Skin of body (tissue), 2 donors: ENCODE data around the gene MALT1. TPM values are rescaled to one million over a fixed set of nuclear protein-coding genes. Genes with fewer than 3 reads are reported as not detected.
A peak's percentile ranks its signal among the peaks of the same experiment; 100 is the strongest.
"Not testable (repeated sequence)": the region's sequence is repeated elsewhere in the genome, so short reads cannot be mapped to it uniquely, and the experiment has no call there.

Source experiments
- DNase-seq: peaks from one replicate; lab custom pipeline; 2025; lab: John Stamatoyannopoulos, UW
- total RNA-seq: library from RNA; depleted of rRNA; stranded (reverse); fragments of >200 nt; gene quantifications from one replicate; pipeline ENCODE4 v1.2.3, GENCODE V29; 2014

Gene MALT1
- total RNA-seq, 1 donor from 2014 or later: 26.1 TPM

DNA sequence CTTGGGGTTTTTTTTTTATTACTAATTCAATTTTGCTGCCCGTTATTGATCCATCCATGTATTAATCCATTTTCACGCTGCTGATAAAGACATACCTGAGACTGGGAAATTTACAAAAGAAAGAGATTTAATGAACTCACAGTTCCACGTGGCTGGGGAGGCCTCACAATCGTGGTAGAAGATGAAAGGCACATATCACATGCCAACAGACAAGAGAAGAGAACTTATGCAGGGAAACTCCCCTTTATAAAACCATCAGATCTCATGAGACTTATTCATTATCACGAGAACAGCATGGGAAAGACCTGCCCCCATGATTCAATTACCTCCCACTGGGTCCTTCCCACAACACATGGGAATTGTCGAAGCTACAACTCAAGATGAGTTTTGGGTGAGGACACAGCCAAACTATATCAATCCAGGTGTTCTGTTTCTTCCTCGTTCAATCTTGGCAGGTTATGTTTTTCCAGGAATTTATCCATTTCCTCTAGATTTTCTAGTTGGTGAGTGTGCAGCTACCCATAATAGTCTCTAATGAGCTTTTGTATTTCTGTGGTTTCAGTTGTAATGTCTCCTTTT, 18.0 kb upstream of the MALT1 start:
- DNase-seq: not testable (repeated sequence)

DNA sequence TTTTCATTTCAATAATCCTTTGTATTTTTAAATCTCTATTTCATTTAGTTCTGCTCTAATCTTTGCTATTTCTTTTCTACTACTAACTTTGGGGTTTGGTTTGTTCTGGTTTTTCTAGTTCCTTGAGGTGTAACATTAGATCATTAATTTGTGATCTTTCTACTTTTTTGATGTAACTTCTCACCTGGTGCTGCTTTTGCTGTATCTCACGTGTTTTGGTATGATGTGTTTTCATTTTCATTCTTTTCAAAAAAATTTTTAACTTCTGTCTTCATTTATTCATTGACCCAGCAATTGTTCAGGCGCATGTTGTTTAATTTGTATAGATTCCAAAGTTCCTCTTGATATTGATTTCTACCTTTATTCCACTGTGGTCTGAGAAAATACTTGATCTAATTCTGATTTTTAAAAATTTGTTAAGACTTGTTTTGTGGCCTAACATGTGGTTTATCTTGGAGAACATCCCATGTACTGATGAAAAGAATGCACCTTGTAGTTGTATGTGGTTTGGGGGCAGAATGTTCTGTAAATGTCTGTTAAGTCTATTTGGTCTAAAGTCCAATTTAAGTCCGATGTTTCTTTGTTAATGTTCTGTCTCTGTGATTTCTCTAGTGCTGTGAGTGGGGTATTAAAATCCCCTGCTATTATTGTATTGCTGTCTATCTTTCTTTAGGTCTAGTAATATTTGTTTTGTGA, 17.3 kb upstream of the MALT1 start:
- DNase-seq: no peak

DNA sequence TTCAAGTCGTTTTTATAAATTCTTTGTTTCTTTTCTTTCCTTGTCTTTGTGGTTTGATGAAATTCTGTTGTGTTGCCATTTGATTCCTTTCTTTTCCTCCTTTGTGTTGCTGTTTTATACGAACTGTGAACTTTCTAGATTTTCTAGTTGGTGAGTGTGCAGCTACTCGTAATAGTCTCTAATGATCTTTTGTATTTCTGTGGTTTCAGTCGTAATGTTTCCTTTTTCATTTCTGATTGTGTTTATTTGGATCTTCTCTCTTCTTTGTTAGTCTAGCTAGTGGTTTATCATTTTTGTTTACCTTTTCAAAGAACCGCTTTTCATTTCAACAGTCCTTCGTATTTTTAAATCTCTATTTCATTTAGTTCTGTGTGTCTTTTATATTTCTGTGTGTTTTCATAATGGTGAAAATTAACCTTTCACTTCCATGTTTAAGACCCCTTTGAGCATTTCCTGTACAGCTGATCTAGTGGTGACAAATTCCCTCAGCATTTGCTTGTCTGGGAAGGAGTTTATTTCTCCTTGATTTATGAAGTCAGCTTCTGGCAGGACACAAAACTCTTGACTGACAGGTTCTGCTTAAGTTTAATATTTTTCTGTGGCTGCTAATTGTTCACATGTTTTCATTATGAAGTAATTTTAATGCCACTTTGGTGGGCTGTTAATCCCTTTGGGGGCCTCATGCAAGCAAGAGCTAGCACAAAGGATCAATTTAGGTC, 16.2 kb upstream of the MALT1 start:
- DNase-seq: no peak

DNA sequence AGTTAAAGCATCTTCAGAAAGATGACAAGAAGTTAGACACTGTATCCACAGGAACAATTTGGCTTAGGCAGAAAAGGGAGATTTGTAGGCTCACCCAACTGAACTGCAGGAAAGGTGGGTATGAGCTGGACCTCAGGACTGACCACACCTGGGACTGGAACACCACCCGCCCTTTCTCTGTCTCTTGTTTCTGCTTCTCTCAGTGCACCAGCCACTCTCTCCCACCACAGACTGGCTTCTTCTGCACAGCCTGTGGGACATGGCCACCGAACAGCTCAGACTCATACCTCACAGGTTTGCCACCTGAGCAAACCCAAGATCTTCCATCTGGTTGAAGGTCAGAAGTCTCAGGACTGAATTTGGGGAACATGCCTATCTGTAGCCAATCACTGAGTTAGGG, 14.2 kb upstream of the MALT1 start:
- DNase-seq: no peak

DNA sequence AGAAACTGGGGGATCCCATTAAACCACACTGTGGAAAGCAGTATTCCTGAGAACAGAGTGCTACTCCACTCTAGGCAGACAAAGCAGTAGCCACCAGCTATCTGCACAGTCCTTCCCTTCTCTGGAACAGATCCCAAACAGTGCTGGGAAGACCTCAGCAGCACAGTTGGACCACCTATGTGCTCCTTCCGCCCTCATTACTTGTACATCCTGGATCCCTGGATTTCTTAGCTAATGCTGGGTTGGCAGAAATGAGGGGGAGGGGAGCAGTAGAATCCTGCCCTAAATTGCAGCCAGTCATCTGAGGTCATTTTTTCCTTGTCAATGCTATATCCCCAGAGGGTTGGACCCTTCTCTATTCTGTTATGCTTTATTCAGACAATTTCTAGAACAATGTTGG, 13.8 kb upstream of the MALT1 start:
- no peak for DNase-seq

DNA sequence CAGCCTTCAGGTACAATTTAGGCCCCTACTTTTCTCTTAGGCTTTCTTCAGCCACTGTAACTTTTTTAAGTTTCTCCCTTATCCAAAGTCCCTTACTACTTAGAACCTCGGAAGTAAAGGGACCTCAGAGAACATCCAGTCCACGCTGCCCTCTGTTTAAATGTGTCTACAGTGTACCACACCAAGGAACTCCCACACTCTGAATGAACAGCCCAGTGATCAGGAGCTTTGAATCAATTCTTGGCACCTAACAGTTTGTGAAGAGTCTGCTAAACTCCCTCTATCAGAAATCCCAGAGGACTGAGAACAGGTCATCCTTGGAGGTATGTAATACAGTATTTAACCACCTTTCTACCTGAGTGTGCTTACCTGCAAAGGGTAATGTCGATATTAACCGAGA, 11.6 kb upstream of the MALT1 start:
- DNase-seq: no peak

DNA sequence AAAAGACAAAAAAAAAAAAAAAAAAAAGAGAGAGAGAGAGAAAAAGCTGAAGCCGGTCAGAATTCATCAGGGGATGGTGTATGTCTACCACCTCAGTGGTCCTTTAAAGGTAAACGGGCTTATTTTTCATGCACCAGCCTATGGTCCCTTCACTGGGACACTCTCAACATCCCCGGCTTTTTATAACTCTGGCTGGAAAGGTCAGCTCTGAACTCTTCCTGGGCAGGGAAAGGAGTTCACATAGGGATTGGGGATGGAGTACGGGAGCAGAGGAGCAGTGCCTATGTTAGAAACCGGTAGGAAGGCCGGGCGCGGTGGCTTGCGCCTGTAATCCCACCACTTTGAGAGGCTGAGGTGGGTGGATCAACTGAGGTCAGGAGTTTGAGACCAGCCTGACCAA, 10.3 kb upstream of the MALT1 start:
- no peak for DNase-seq

DNA sequence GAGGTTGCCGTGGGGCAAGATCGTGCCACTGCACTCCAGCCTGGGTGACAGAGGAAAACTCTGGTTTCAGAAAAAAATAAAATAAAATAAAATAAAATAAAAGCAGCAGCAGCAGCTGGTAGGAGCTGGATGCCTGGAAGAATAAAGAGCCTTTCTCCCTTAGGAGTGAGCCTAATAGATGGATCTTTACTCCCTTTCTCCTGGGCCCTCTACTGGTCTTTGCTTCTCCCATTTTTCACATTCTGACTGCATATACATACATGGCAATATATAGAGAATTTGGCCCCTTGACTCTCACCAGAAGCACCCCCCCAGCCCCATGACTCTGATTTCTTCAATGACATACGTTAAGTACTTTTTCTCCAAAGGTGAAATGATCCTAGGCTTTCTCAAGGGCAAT, 9.8 kb upstream of the MALT1 start:
- no peak for DNase-seq

DNA sequence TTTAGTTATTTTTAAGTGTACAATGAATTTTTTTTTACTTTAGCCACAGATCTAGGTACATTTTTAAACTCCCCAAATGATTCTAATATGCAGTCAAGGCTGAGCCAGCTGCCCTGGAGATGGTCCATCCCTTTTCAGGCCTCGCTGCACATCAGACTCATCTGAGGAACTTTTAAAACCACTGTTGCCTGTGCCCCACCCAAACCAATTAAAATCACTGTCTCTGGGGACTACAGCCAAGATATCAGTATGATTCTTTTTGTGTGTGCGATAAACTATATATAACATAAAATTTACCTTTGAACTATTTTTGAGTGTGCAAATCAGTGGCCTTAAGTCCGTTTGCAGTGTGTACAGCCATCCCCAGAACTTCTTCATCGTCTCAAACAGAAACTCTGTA, 9.1 kb upstream of the MALT1 start:
- DNase-seq: no peak

DNA sequence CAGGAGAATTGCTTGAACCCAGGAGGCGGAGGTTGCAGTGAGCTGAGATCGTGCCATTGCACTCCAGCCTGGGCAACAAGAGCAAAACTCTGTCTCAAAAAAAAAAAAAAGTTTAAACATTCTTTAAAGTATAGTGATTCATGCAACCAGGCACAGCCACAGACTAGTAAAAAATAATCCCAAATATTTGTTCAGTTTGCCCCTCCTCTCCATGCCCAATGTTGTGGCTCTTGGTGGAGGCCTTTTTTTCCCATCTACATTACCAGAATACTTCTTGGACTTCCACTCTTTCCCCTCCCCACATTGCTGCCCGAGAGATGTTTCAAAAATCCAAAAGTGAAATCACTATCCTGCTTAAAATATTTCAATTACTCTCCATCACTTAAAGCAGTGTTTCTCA, 5.1 kb upstream of the MALT1 start:
- no peak for DNase-seq

DNA sequence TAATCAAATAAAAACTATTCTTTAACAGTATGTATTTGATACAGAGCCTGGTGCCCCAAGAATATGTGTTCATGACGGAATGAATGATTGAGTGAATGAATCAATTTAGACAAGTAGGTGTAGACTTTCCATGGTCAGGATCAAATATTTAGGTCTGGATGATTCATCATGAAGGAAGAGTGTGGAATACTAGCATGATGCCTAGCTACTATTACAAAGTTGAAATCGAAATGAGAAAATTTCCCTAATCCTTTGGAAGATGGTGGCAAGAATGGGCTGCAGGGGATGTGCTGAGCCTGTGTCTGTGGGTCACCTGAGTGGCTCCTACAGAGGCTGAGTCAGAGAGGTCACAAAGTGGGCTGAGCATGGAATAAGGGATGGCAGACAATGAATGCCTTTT, 3.1 kb upstream of the MALT1 start:
- DNase-seq: no peak

DNA sequence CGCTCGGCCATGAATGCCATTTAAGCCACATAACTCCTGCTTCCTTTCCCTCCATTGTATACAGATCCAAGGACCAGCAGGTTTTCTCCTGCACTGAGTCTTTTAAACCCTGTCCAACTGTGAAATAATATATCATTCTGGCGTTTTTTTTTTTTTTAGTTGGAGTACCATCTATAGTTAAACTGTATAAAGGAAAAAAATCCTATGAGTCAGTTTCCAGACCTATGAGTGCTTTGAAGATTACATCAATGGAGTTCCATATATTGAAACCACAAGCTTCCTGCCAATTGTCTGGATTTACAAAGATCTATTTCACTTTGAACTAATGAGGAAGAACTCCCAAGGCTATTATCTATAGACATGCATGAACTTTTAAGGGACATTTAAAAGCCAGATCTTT, 2.4 kb upstream of the MALT1 start:
- DNase-seq: no peak

DNA sequence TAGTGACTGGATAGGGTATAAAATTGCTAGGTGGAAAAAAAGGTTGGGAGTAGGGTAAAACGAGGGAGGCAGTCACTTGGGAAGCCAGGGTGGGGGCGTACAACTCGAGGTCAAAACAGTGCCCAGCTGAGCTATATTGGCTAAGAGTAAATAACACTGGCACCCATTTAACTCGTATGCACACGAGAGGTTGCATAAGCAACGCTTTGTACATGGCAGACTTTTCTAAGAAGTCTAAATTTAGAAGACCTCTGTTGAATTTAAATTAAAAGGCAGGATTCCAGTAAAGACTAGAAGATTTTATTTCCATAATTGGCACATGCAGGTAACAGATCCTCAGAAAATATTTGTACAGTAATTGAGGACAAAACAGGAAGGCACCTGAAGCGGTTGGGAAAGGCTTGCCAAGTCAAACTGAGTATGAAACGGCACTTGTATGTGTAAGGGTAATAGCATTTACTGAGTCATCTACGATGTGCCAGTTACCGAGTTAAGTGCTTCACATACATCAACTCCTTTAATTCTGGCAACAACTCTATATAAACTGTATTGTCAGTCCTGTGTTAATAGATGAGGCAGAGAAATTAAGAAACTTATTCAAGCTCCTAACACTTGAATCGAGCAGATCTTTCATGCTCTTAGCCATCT, 1.4 kb upstream of the MALT1 start:
- no peak for DNase-seq

DNA sequence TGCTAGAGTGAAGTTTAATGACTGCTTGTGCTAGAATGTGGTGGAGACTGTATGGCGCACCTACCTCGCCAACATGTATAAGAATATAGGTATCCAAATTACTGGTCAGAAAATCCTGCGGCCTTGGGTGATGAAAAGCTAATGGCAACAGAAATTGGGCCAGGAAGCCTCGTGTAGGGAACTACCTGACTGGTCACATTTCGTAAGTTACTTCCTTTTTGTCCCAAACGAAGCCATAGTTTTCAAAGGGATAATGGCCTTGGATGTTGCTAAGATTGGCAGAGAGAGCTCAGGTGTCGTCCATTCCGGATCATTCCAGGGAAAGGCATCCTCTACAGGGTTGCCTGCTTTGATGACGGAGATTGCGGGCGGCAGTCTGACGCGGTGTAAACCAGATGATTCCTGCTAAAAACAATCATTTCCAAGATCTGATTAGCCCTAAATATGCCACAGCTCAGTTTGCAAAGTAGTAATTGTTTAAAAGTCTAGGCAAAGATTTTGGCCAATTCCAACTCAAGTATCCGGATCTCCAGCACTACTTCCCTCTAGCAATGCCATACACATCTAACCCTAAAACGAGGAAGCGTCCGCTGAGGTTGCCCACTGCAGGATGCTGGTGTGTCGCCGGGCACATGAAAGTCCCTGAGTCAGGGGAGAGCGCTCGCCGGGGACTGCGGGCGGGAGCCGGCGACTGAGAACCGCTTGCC, 708 bp upstream of the MALT1 start:
- DNase-seq: no peak

DNA sequence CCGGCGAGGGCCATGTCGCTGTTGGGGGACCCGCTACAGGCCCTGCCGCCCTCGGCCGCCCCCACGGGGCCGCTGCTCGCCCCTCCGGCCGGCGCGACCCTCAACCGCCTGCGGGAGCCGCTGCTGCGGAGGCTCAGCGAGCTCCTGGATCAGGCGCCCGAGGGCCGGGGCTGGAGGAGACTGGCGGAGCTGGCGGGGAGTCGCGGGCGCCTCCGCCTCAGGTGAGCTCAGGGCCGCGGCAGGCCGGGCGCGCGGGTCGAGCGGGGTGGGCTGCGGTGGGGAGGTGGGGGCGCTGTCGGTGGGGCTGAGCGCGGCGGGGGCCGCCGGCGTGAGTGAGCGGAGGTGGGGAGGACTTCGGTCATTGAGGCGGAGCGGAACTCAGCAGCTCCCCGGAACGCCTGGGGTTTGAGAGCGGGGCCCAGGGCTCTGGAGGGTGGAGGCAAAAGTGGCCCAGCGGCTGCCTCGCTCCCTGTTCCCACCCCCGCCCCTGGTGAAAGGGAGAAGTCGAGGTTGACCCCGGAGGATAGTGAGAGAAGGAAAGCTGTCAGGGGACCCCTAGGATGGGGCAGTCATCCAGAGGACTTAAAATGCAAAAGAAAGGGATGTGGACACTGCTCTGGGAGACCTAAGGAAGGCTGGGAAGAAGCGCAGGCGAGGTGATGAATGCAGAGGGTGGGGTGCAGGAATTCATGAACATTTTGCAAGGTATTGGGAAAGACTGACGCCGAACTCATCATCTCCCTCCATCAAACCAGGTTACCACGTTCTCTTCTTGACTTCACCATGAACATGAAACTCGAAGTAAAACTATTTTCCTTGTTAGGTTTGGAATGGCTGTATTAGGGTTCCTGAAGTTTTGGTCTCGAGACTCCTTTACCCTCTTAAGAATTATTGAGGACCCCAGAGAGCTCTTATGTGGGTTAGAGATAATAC, 633 bp downstream of the MALT1 start:
- peak; percentile 18 for DNase-seq

DNA sequence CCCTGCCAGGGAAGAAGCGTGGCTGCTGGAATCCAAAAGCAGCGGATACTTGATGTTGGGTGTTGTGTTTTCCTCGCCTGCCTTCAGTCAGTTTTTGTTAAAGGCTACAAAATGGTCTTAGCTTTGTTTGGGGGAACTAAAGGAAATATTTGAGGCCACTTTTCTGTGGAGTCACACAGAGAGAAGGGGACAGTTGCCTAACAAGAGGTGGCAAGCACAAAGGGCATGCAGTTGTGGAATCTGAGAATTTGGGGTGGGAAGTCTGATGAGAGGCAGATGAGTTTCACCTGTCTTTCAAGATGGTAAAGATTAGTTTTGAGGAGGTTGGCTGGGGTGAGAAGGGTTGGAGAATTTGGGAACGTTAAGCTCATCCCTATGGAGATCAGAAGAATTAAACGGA, 2.9 kb downstream of the MALT1 start:
- no peak for DNase-seq

DNA sequence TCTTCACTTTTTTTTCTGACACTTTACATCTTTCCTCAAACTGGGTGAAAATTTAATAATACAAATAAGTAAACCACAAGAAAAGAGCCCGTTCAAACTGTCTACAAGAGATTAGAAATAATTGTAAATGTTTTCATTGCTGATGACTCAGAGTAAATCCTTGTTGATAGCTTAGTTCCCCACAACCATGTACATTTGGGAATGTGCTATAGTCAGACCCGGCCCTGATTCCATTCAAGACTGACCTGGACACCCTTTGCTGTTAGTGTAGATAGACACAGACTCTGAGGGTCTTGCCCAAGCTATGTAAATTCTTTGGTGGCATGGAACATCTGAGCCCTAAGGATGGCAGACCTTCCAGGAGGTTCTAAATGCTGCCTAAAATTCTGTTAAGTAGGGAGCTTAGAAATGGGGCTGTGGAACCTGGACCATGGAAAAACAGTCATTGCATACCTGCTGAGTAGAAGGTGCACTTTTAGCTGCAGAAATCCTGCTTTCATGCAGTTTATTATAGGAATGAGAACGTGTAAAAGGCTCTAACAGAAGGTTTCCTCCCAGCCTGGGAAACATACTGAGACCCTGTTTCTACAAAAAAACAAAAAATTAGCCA, 3.7 kb downstream of the MALT1 start:
- no peak for DNase-seq

DNA sequence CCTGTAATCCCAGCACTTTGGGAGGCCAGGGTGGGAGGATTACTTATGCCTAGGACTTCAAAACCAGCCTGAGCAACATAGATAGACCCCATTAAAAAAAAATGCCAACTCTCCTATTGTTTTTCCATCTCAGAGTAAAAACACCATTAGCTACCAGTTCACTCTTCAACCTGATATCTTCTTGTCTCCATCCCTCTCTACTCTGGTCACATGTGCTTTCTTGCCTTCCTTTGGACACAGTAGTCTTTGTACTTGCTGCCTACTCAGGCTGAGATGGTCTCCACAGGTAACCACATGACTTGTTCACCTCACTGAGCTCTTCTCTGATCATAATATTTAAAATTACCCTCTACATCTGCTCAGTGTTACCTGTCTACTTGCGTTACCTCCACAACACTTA, 5.0 kb downstream of the MALT1 start:
- DNase-seq: no peak

DNA sequence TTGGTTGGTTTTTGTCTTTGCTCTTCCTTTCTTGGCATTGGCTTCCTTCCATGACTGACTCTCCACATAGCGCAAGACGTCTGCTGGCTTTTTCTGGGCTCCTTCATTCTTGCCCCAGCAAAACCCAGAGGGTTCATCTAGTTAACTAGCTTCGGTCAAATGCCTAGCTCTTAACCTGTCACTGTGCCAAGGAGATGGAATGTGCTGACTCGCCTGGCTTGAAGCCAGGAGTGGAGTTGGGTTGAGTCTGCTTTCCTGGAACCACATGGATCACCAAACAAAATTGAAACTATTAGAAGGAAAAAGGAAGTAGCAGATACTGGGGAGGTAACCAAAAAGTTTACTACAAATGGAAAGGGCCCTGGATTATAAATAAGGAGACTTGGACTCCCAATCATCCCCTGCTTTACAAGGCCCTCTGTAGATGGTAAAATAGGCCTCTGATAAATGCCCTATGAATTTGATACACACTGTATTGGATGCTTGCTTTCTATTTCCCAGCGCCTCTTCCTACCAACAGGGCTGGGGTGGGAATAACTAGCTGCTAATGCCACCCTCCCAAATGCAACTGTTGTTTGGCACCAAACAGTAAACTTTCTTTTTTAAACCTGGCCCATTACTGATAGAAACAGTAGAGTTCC, 11.3 kb downstream of the MALT1 start:
- no peak for DNase-seq

DNA sequence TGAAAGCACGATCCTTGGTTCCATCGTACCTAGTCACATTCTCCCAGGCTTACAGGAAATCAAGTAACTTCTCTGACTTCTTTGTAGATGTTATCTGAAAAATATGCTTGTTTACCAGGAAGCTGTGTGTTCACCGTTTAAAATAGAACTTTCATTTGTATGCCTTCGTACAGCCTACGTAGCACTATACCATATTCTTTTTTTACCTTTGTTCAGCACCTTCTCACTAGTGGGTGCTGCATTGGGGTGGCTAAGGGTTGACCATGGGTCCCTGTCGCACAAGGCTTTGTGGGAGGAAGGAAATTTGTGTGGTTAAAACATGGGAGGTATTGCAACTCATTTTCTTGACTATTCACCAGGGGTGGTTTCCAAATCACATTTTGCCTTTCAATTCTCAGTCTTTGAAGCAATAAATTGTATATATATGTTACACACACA, 16.6 kb downstream of the MALT1 start:
- no peak for DNase-seq
